ENCODE data around the gene SLC43A3. TPM values are rescaled to one million over a fixed set of nuclear protein-coding genes. Genes with fewer than 3 reads are reported as not detected.

SLC43A3 gene
- total and polyA plus RNA-seq, 8 donors, result 1.2 to 81.7 (median 12.7) TPM

- TF ChIP-seq POLR2AphosphoS5 (IDR thresholded peaks at IDR 0.05) (no peak), CTCF (IDR thresholded peaks at IDR 0.05) (no peak), EP300 (IDR thresholded peaks at IDR 0.05) (no peak), POLR2A (IDR thresholded peaks at IDR 0.05) (no peak)
- H3K4me1 ChIP-seq, result peaks cover 0 to 16% (median 0%) of the 10 kb centered on the region in 4 donors
- 36 to 47% (median 44%) methylated on average over 6 of the region's 6 CpGs for WGBS, 5 donors
- H3K27me3 ChIP-seq, result no peaks in the 10 kb centered on the region
- H3K4me3 ChIP-seq, result no peak overlapping the region
- intact Hi-C loops (cut with DNase I; ENCODE audit: low total_unique reads), result no loop called here
- H3K27ac ChIP-seq, result no peak overlapping the region
- DNase-seq, result no peak
- peaks cover 0 to 21% (median 7%) of the 10 kb centered on the region in 4 donors for H3K36me3 ChIP-seq
- H3K9me3 ChIP-seq, result no peaks in the 10 kb centered on the region
Measured at GRCh38 chr11:57402188-57403002, 24.5 kb downstream of the SLC43A3 start.

- no peak overlapping the region for H3K27ac ChIP-seq
- no peak for TF ChIP-seq EP300 (IDR thresholded peaks at IDR 0.05)
- TF ChIP-seq POLR2AphosphoS5 (IDR thresholded peaks at IDR 0.05), result no peak
- TF ChIP-seq CTCF (IDR thresholded peaks at IDR 0.05), result no peak
- no peak for TF ChIP-seq POLR2A (IDR thresholded peaks at IDR 0.05)
- intact Hi-C loops (cut with DNase I; ENCODE audit: low total_unique reads), result no loop called here
- H3K27me3 ChIP-seq, result no peaks in the 10 kb centered on the region
- H3K9me3 ChIP-seq, result no peaks in the 10 kb centered on the region
- H3K4me1 ChIP-seq, result no peaks in the 10 kb centered on the region
- H3K4me3 ChIP-seq, result no peak overlapping the region
- no peak for DNase-seq
- WGBS, 5 donors, result 74 to 83% (median 80%) methylated on average over 4 of the region's 4 CpGs
- peaks cover 0 to 2% (median 0%) of the 10 kb centered on the region in 4 donors for H3K36me3 ChIP-seq
Measured at GRCh38 chr11:57399972-57400578, 26.8 kb downstream of the SLC43A3 start.

- no peak for DNase-seq
Measured at GRCh38 chr11:57399221-57399620, 27.7 kb downstream of the SLC43A3 start.

More at GRCh38 chr11:57399221-57399620, 27.7 kb downstream of the SLC43A3 start:
- Histone ChIP-seq H3K27me3 (no peaks in the 10 kb centered on the region), H3K4me1 (no peaks in the 10 kb centered on the region), H3K36me3 (no peaks in the 10 kb centered on the region), H3K4me3 (no peak overlapping the region), H3K9me3 (no peaks in the 10 kb centered on the region), H3K27ac (no peak overlapping the region)
- WGBS, 5 donors, result 71 to 85% (median 81%) methylated on average over 5 of the region's 5 CpGs
- intact Hi-C loops (cut with DNase I; ENCODE audit: low total_unique reads), result no loop called here
- TF ChIP-seq CTCF (IDR thresholded peaks at IDR 0.05), result no peak
- no peak for TF ChIP-seq POLR2A (IDR thresholded peaks at IDR 0.05)
- TF ChIP-seq EP300 (IDR thresholded peaks at IDR 0.05), result no peak
- no peak for TF ChIP-seq POLR2AphosphoS5 (IDR thresholded peaks at IDR 0.05)

All from stomach (tissue), 9 donors.